Measurements from ENCODE around the gene FOXF2. TPM values are rescaled to one million over a fixed set of nuclear protein-coding genes. Genes with fewer than 3 reads are reported as not detected.

The FOXF2 gene
- total RNA-seq, 1 donor from 2014 or later: not detected

- no peak overlapping the region for H3K27ac Mint-ChIP-seq
- ATAC-seq (ENCODE audit: low read depth): no peak
- TF ChIP-seq CTCF (IDR thresholded peaks at IDR 0.05): no peak
Measured at GRCh38 chr6:1422290-1422689, 32.9 kb downstream of the FOXF2 start.

GRCh38 chr6:1423578-1423977 is 34.2 kb downstream of the FOXF2 start:
- ChIA-PET POLR2A (no interaction called here), CTCF (no interaction called here)
- intact Hi-C loops (cut with micrococcal nuclease): no loop called here
- no peaks in the 10 kb centered on the region for H3K4me1 Mint-ChIP-seq
- H3K27me3 Mint-ChIP-seq: peaks cover 34% of the 10 kb centered on the region
- H3K4me3 Mint-ChIP-seq: no peak overlapping the region
- no peak overlapping the region for H3K27ac Mint-ChIP-seq
- no peak for TF ChIP-seq CTCF (IDR thresholded peaks at IDR 0.05)
- H3K36me3 Mint-ChIP-seq (ENCODE audit: low read depth): no peaks in the 10 kb centered on the region
- DNase-seq: no peak
- peaks cover 9% of the 10 kb centered on the region for H3K9me3 Mint-ChIP-seq
- no peak for ATAC-seq (ENCODE audit: low read depth)

More at GRCh38 chr6:1422290-1422689, 32.9 kb downstream of the FOXF2 start:
- Mint-ChIP-seq H3K36me3 (ENCODE audit: low read depth) (no peaks in the 10 kb centered on the region), H3K9me3 (peaks cover 9% of the 10 kb centered on the region), H3K4me1 (no peaks in the 10 kb centered on the region), H3K27me3 (peaks cover 34% of the 10 kb centered on the region), H3K4me3 (no peak overlapping the region)
- intact Hi-C loops (cut with micrococcal nuclease): no loop called here
- ChIA-PET CTCF (no interaction called here), POLR2A (no interaction called here)
- no peak for DNase-seq

- CTCF ChIA-PET: interaction anchor here (0.9 kb wide), 1 partner anchor 831 kb away, joined by 4 read pairs; no protein-coding TSS in a partner anchor
- H3K27ac Mint-ChIP-seq: no peak overlapping the region
- DNase-seq: no peak
Measured at GRCh38 chr6:1424306-1424927, 35.0 kb downstream of the FOXF2 start.

GRCh38 chr6:1426416-1426815 is 37.0 kb downstream of the FOXF2 start:
- no peak for TF ChIP-seq CTCF (IDR thresholded peaks at IDR 0.05)
- no peaks in the 10 kb centered on the region for H3K9me3 Mint-ChIP-seq
- CTCF ChIA-PET: interaction anchor here (1.9 kb wide), 1 partner anchor 10 kb away, joined by 6 read pairs; no protein-coding TSS in a partner anchor
- no peak overlapping the region for H3K27ac Mint-ChIP-seq
- H3K4me3 Mint-ChIP-seq: no peak overlapping the region
- H3K4me1 Mint-ChIP-seq: no peaks in the 10 kb centered on the region
- H3K36me3 Mint-ChIP-seq (ENCODE audit: low read depth): no peaks in the 10 kb centered on the region
- POLR2A ChIA-PET: no interaction called here
- intact Hi-C loops (cut with micrococcal nuclease): no loop called here
- no peak for DNase-seq
- ATAC-seq (ENCODE audit: low read depth): no peak
- H3K27me3 Mint-ChIP-seq: peaks cover 29% of the 10 kb centered on the region

More at GRCh38 chr6:1424306-1424927, 35.0 kb downstream of the FOXF2 start:
- peaks cover 34% of the 10 kb centered on the region for H3K27me3 Mint-ChIP-seq
- intact Hi-C loops (cut with micrococcal nuclease): no loop called here
- no peaks in the 10 kb centered on the region for H3K4me1 Mint-ChIP-seq
- POLR2A ChIA-PET: no interaction called here
- ATAC-seq (ENCODE audit: low read depth): peak; percentile 21
- TF ChIP-seq CTCF (IDR thresholded peaks at IDR 0.05): no peak
- no peak overlapping the region for H3K4me3 Mint-ChIP-seq
- H3K9me3 Mint-ChIP-seq: peaks cover 9% of the 10 kb centered on the region
- H3K36me3 Mint-ChIP-seq (ENCODE audit: low read depth): no peaks in the 10 kb centered on the region

- no peaks in the 10 kb centered on the region for H3K4me1 Mint-ChIP-seq
- no peak for DNase-seq
- ChIA-PET CTCF (interaction anchor here (1.3 to 3.7 kb wide), 3 partner anchors 12 to 841 kb away, joined by 4 to 21 read pairs (median 14); no protein-coding TSS in a partner anchor), POLR2A (no interaction called here)
- peaks cover 43% of the 10 kb centered on the region for H3K27me3 Mint-ChIP-seq
- no peaks in the 10 kb centered on the region for H3K36me3 Mint-ChIP-seq (ENCODE audit: low read depth)
- H3K4me3 Mint-ChIP-seq: no peak overlapping the region
- intact Hi-C loops (cut with micrococcal nuclease): loop anchor here (1.0 kb wide), 3 partner anchors 639 to 843 kb away; no protein-coding TSS in a partner anchor
- no peak for ATAC-seq (ENCODE audit: low read depth)
- no peak for TF ChIP-seq CTCF (IDR thresholded peaks at IDR 0.05)
- no peak overlapping the region for H3K27ac Mint-ChIP-seq
- H3K9me3 Mint-ChIP-seq: no peaks in the 10 kb centered on the region
Measured at GRCh38 chr6:1435806-1436205, 46.4 kb downstream of the FOXF2 start.

All from activated B cell treated with CpG ODN at 0.5 μM for 24 hours (primary cell).